ENCODE results near the gene GP1BB.

The GP1BB gene

DNA sequence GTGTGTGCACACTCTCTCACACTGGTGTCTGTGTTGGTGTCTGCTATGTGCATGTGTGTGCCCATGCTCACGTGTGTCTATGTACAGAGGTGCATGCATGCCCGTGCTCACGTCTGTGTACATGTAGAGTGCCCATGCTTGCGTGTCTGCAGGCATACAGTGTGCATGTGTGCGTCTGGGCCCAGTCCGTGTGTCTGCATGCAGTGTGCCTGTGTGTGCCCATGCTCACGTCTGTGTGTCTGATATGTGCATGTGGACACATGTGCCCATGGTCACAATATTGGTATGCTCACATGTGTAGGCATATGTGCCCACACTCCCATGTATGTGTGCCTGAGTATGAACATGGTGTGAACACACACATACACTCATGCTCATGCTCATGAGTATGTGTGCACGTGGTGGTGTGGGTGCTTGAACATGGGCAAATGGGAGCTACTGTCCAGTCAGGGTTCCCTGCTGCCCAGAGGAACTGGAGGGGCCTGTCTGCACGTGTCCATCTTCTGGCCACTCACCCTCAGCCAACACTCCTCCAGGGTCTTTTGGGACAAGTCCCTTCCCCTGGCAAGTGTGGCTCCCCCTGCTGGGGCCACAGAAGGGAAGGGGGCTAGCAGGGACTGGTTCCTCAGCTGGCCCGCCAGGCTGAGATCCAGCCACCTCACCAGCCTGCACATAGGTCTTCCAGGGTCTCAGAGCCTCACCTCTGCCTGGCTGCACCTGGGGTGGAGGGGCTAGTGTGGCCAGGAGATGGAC, 29.9 kb downstream of the GP1BB start:
- Histone ChIP-seq H3K27ac (ENCODE audit: poor library complexity, severe bottlenecking) (no peak overlapping the region), H3K36me3 (ENCODE audit: low read depth) (no peaks in the 10 kb centered on the region), H3K27me3 (ENCODE audit: insufficient read depth, poor library complexity, severe bottlenecking) (peaks cover 20% of the 10 kb centered on the region), H3K9me3 (ENCODE audit: severe bottlenecking) (no peaks in the 10 kb centered on the region), H3K4me1 (ENCODE audit: insufficient read depth, poor library complexity, severe bottlenecking) (peaks cover 7% of the 10 kb centered on the region), H3K4me3 (ENCODE audit: severe bottlenecking) (no peak overlapping the region)
- ATAC-seq (ENCODE audit: low read depth) (no peak), DNase-seq (ENCODE audit: low spot score) (no peak)
- TF ChIP-seq, protein P1, sequence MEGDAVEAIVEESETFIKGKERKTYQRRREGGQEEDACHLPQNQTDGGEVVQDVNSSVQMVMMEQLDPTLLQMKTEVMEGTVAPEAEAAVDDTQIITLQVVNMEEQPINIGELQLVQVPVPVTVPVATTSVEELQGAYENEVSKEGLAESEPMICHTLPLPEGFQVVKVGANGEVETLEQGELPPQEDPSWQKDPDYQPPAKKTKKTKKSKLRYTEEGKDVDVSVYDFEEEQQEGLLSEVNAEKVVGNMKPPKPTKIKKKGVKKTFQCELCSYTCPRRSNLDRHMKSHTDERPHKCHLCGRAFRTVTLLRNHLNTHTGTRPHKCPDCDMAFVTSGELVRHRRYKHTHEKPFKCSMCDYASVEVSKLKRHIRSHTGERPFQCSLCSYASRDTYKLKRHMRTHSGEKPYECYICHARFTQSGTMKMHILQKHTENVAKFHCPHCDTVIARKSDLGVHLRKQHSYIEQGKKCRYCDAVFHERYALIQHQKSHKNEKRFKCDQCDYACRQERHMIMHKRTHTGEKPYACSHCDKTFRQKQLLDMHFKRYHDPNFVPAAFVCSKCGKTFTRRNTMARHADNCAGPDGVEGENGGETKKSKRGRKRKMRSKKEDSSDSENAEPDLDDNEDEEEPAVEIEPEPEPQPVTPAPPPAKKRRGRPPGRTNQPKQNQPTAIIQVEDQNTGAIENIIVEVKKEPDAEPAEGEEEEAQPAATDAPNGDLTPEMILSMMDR (IDR thresholded peaks at IDR 0.05; ENCODE audit: poor library complexity, severe bottlenecking): no peak

DNA sequence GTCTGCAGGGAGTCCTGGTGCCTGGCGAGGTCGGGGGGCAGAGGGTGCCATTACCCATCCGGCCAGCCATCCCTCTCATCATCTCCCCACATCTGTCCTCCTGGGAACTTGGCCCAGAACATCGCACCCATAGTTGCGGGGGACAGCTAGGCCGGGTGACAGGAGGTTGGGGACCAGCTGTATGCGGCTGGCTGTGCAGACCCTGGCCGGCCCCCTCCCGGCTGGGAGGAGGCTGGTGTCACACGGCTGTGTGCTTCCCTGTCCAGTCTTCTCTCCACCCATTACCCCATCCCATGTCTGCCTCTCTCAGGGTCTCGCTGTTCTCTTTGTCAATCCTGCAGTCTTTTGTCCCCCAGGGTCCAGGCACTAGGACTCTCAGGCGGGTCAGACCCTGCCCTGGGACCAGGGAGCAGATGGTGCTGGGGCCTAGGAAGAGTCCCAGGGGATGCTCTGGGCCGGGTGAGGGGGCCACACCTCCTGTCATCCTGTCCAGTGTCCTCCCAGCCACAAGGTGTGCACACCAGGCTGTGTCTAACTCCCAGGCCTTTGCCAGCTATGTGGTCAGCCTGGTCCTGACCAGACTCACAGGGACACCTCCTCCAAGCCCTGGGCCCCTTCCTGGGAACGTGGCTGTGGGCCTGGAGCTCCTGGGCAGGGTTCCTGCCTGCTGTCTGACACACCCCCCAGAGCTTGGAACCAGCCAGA, 30.8 kb downstream of the GP1BB start:
- peaks cover 23% of the 10 kb centered on the region for H3K27me3 ChIP-seq (ENCODE audit: insufficient read depth, poor library complexity, severe bottlenecking)

GRCh38 chr22:19754701-19755144, 31.4 kb downstream of the GP1BB start:
- DNase-seq (ENCODE audit: low spot score): no peak
- ATAC-seq (ENCODE audit: low read depth): no peak
- Histone ChIP-seq H3K36me3 (ENCODE audit: low read depth) (no peaks in the 10 kb centered on the region), H3K27ac (ENCODE audit: poor library complexity, severe bottlenecking) (no peak overlapping the region), H3K27me3 (ENCODE audit: insufficient read depth, poor library complexity, severe bottlenecking) (peaks cover 29% of the 10 kb centered on the region), H3K9me3 (ENCODE audit: severe bottlenecking) (no peaks in the 10 kb centered on the region), H3K4me1 (ENCODE audit: insufficient read depth, poor library complexity, severe bottlenecking) (peaks cover 7% of the 10 kb centered on the region), H3K4me3 (ENCODE audit: severe bottlenecking) (no peak overlapping the region)
- TF ChIP-seq, protein P1 (IDR thresholded peaks at IDR 0.05; ENCODE audit: poor library complexity, severe bottlenecking): no peak

More for the DNA sequence above, 30.8 kb downstream of the GP1BB start:
- Histone ChIP-seq H3K36me3 (ENCODE audit: low read depth) (no peaks in the 10 kb centered on the region), H3K9me3 (ENCODE audit: severe bottlenecking) (no peaks in the 10 kb centered on the region), H3K4me3 (ENCODE audit: severe bottlenecking) (no peak overlapping the region), H3K4me1 (ENCODE audit: insufficient read depth, poor library complexity, severe bottlenecking) (peaks cover 7% of the 10 kb centered on the region), H3K27ac (ENCODE audit: poor library complexity, severe bottlenecking) (no peak overlapping the region)
- ATAC-seq (ENCODE audit: low read depth) (no peak), DNase-seq (ENCODE audit: low spot score) (no peak)
- TF ChIP-seq, protein P1 (IDR thresholded peaks at IDR 0.05; ENCODE audit: poor library complexity, severe bottlenecking): no peak

DNA sequence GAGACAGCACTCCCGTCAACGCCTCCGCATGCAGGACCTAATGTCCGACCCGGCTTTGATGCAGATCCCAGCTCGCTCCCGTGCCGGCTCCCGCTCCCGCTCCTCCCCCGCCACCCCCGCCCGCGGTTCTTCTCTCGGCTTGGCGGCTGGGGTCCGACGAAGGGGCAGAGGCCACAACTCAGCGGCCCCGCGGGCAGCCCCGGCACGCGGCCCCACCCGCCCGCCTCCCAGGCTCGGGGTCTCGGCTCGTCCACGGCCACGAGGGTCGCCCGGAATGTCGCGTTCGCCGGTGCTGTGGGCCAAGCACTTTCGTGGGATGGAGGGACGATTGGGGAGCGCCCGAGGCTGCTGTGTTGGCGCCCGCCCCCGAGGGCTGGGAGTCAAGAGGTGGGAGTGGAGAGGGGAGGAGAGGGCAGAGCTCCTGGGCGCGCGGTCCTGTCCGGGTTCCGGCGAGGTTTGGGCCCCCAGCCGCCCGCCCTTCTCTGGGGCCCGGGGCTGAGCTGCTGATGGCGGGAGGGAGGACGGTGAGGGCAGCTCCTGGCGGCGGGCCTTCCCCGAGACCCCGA, 31.9 kb downstream of the GP1BB start:
- ATAC-seq (ENCODE audit: low read depth) (no peak), DNase-seq (ENCODE audit: low spot score) (no peak)
- no peak overlapping the region for H3K27ac ChIP-seq (ENCODE audit: poor library complexity, severe bottlenecking)
- H3K27me3 ChIP-seq (ENCODE audit: insufficient read depth, poor library complexity, severe bottlenecking): peaks cover 34% of the 10 kb centered on the region
- no peak overlapping the region for H3K4me3 ChIP-seq (ENCODE audit: severe bottlenecking)
- peaks cover 7% of the 10 kb centered on the region for H3K4me1 ChIP-seq (ENCODE audit: insufficient read depth, poor library complexity, severe bottlenecking)
- no peaks in the 10 kb centered on the region for H3K9me3 ChIP-seq (ENCODE audit: severe bottlenecking)
- H3K36me3 ChIP-seq (ENCODE audit: low read depth): no peaks in the 10 kb centered on the region
- TF ChIP-seq, protein P1 (IDR thresholded peaks at IDR 0.05; ENCODE audit: poor library complexity, severe bottlenecking): no peak

All from RWPE2 (cell line).